CD4-positive, alpha-beta T cell (primary cell): ENCODE data around the gene TENM4. TPM values are rescaled to one million over a fixed set of nuclear protein-coding genes. Genes with fewer than 3 reads are reported as not detected.

ENCODE experiments used
- ATAC-seq: fragments of 200-7000 bp; cut with Tn5 transposase; one replicate; pipeline ENCODE4 v1.10.0; 2022; ENCODE audit warnings: mild to moderate bottlenecking; ENCODE audit not compliant: poor library complexity
- CTCF ChIA-PET: fragments of 350-600 bp; sonication (Branson Sonifier 250); formaldehyde crosslinking; loops from one replicate; lab custom pipeline; 2021; ENCODE audit warnings: antibody characterized with exemption, inconsistent platforms; lab: Charles Lee
- POLR2A ChIA-PET: fragments of 350-600 bp; sonication (Branson Sonifier 250); formaldehyde crosslinking; loops from one replicate; lab custom pipeline; 2021; ENCODE audit warnings: antibody characterized with exemption, inconsistent platforms; lab: Charles Lee
- DNase-seq, 14 experiments: peaks; one replicate each; pipeline ENCODE4 v3.0.0-alpha.2; 2013 to 2020; ENCODE audit warnings: mixed read lengths in 2 of 14
- H3K27ac ChIP-seq, 2 donors: one replicate each; pipeline versions ENCODE4 v1.5.1 to v1.7.0; 2013; ENCODE audit warnings: low read length in 2 of 2, low read depth in 1 of 2, mild to moderate bottlenecking in 1 of 2
- H3K27me3 ChIP-seq, 2 experiments: 1 replicate in 1 of 2; 2 replicates in 1 of 2; pipeline versions ENCODE4 v1.6.1 to v1.7.0; 2013; ENCODE audit warnings: low read length in 2 of 2, control low read depth in 1 of 2, mild to moderate bottlenecking in 1 of 2, moderate library complexity in 1 of 2; ENCODE audit not compliant: insufficient read depth in 2 of 2, control insufficient read depth in 1 of 2
- H3K36me3 ChIP-seq: one replicate; pipeline ENCODE4 v1.6.1; 2013; ENCODE audit warnings: low read length, control low read depth; ENCODE audit not compliant: insufficient read depth
- H3K4me1 ChIP-seq: one replicate; pipeline ENCODE4 v1.6.1; 2013; ENCODE audit warnings: low read length, control low read depth; ENCODE audit not compliant: insufficient read depth
- H3K4me3 ChIP-seq: one replicate; pipeline ENCODE4 v1.5.1; 2013; ENCODE audit warnings: mild to moderate bottlenecking, low read length, moderate library complexity
- H3K9me3 ChIP-seq, 2 experiments: 1 replicate in 1 of 2; 2 replicates in 1 of 2; pipeline versions ENCODE4 v1.6.1 to v1.7.0; 2013; ENCODE audit warnings: low read length in 2 of 2, mild to moderate bottlenecking in 2 of 2, control low read depth in 1 of 2, moderate library complexity in 1 of 2; ENCODE audit not compliant: control insufficient read depth in 1 of 2, insufficient read depth in 1 of 2
- H3K27ac Mint-ChIP-seq: one replicate; pipeline ENCODE4 v1.8.0; 2020; ENCODE audit warnings: mixed read lengths
- H3K27me3 Mint-ChIP-seq: one replicate; pipeline ENCODE4 v1.8.0; 2021; ENCODE audit warnings: mixed read lengths
- H3K36me3 Mint-ChIP-seq: one replicate; pipeline ENCODE4 v1.8.0; 2021; ENCODE audit warnings: low read depth, mixed read lengths
- H3K4me1 Mint-ChIP-seq: one replicate; pipeline ENCODE4 v1.8.0; 2021; ENCODE audit warnings: low read depth, mixed read lengths
- H3K4me3 Mint-ChIP-seq: one replicate; pipeline ENCODE4 v1.8.0; 2020; ENCODE audit warnings: mild to moderate bottlenecking, mixed read lengths
- H3K9me3 Mint-ChIP-seq: one replicate; pipeline ENCODE4 v1.8.0; 2020; ENCODE audit warnings: mixed read lengths
- CTCF ChIP-seq: fragments of 200-600 bp; IDR thresholded peaks from one replicate; pipeline ENCODE4 v1.8.0; 2022; ENCODE audit warnings: antibody characterized with exemption, mild to moderate bottlenecking
- intact Hi-C, 2 experiments: fragments of 100-400 bp; cut with DNase I in 1 of 2; cut with micrococcal nuclease in 1 of 2; formaldehyde crosslinking; loops; one replicate each; pipeline versions ENCODE4 v1.15.1 to v1.9.0; 2023 to 2025; cut with DNase I, micrococcal nuclease
- total RNA-seq, 174 experiments: library from RNA in 2 of 174; stranded (reverse) in 2 of 174; gene quantifications; one replicate each; pipeline ENCODE4 v1.2.3 and lab custom pipeline; 2021 to 2026

The TENM4 gene
- total RNA-seq, 2 experiments from 2014 or later, result 0.22 to 0.31 TPM

- H3K27ac ChIP-seq, result no peak overlapping the region
- no peaks in the 10 kb centered on the region for H3K4me1 ChIP-seq
- no peak for ATAC-seq
- H3K27me3 Mint-ChIP-seq, result peaks cover 13% of the 10 kb centered on the region
- no peak for TF ChIP-seq CTCF
- no peaks in the 10 kb centered on the region for H3K4me1 Mint-ChIP-seq
- intact Hi-C loops, result no loop called here
- ChIA-PET POLR2A (no interaction called here), CTCF (no interaction called here)
- DNase-seq, result no peak
- no peaks in the 10 kb centered on the region for H3K9me3 ChIP-seq
- H3K36me3 ChIP-seq, result no peaks in the 10 kb centered on the region
- no peaks in the 10 kb centered on the region for H3K9me3 Mint-ChIP-seq
- no peak overlapping the region for H3K4me3 ChIP-seq
- H3K27me3 ChIP-seq, result no peaks in the 10 kb centered on the region
- H3K4me3 Mint-ChIP-seq, result no peak overlapping the region
- H3K36me3 Mint-ChIP-seq, result no peaks in the 10 kb centered on the region
- H3K27ac Mint-ChIP-seq, result no peak overlapping the region
These were observed 667.8 kb downstream of the TENM4 start for GRCh38 chr11:78773077-78773476.

- no peaks in the 10 kb centered on the region for H3K4me1 ChIP-seq
- ATAC-seq, result no peak
- H3K4me3 Mint-ChIP-seq, result no peak overlapping the region
- H3K27me3 ChIP-seq, result no peaks in the 10 kb centered on the region
- DNase-seq, result no peak
- ChIA-PET CTCF (no interaction called here), POLR2A (no interaction called here)
- no peak overlapping the region for H3K27ac ChIP-seq
- no peak for TF ChIP-seq CTCF
- H3K27ac Mint-ChIP-seq, result no peak overlapping the region
- intact Hi-C loops, result no loop called here
- H3K36me3 ChIP-seq, result no peaks in the 10 kb centered on the region
- no peaks in the 10 kb centered on the region for H3K9me3 ChIP-seq
- H3K9me3 Mint-ChIP-seq, result no peaks in the 10 kb centered on the region
- no peak overlapping the region for H3K4me3 ChIP-seq
- peaks cover 13% of the 10 kb centered on the region for H3K27me3 Mint-ChIP-seq
- H3K36me3 Mint-ChIP-seq, result no peaks in the 10 kb centered on the region
- no peaks in the 10 kb centered on the region for H3K4me1 Mint-ChIP-seq
These were observed 668.6 kb downstream of the TENM4 start for GRCh38 chr11:78772186-78772585.

- TF ChIP-seq CTCF, result no peak
- DNase-seq, result no peak
- no peaks in the 10 kb centered on the region for H3K36me3 Mint-ChIP-seq
- H3K36me3 ChIP-seq, result no peaks in the 10 kb centered on the region
- H3K4me1 Mint-ChIP-seq, result no peaks in the 10 kb centered on the region
- no peak overlapping the region for H3K4me3 Mint-ChIP-seq
- H3K9me3 Mint-ChIP-seq, result no peaks in the 10 kb centered on the region
- ChIA-PET CTCF (no interaction called here), POLR2A (no interaction called here)
- no peak overlapping the region for H3K4me3 ChIP-seq
- no peak for ATAC-seq
- no peaks in the 10 kb centered on the region for H3K4me1 ChIP-seq
- H3K27me3 ChIP-seq, result no peaks in the 10 kb centered on the region
- no peaks in the 10 kb centered on the region for H3K9me3 ChIP-seq
- intact Hi-C loops, result no loop called here
- H3K27ac Mint-ChIP-seq, result no peak overlapping the region
- peaks cover 13% of the 10 kb centered on the region for H3K27me3 Mint-ChIP-seq
- no peak overlapping the region for H3K27ac ChIP-seq
These were observed 669.9 kb downstream of the TENM4 start for GRCh38 chr11:78770931-78771330.
